ENCODE measurements around the gene AFMID.

- TF ChIP-seq CTCF (IDR thresholded peaks at IDR 0.05): no peak
- peak; percentile 67 to 94 (median 93) for TF ChIP-seq POLR2AphosphoS5 (IDR thresholded peaks at IDR 0.05)
Measured at GRCh38 chr17:78168242-78168902, 18.8 kb upstream of the AFMID start, which contains the start of gene SYNGR2.
